ENCODE measurements around the gene TWF1.

The TWF1 gene

DNA sequence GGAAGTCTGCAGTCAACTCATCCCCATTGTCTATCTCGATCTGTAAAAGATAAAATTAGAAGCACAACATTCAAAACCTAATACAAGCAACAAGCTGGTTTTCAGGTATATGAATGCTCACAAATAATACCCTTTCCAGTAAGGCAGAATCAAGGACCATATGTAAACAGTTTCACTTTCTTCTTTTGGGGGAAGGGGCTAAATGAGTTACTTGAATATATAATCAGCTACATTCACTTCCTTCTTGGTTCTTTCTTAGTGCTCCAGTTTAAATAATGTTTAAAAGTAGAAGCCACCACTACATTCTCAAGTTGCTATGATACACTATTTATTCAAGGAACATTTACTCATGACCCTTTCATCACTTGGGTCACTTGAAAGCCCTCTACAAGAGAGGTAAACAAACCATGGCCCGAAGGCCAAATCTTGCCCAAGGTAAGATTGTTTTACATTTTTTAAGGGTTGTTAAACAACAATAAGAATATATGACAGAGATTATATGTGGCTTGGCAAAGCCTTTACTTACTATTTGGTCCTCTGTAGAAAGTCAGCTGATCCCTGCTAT, 10.3 kb downstream of the TWF1 start:
- Histone ChIP-seq H3F3A (ENCODE audit: control insufficient read depth, insufficient read depth) (0 out of 2 replicates have a peak, but pooled peaks cover 2% of the 10 kb centered on the region), H3K4me1 (ENCODE audit: control insufficient read depth, low read length) (no peaks in the 10 kb centered on the region), H3K4me3 (ENCODE audit: low read length) (no peak overlapping the region), H3K79me2 (ENCODE audit: control insufficient read depth, low read length) (no peaks in the 10 kb centered on the region), H3K4me2 (ENCODE audit: low read length) (no peak overlapping the region), H3K27ac (ENCODE audit: low read depth, low read length) (no peak overlapping the region), H3K27me3 (ENCODE audit: control insufficient read depth, low read length) (no peaks in the 10 kb centered on the region), H3K9me3 (ENCODE audit: control insufficient read depth, insufficient read depth, low read length) (no peaks in the 10 kb centered on the region), H3K36me3 (ENCODE audit: control insufficient read depth, low read length) (peaks cover 61% of the 10 kb centered on the region), H4K20me1 (ENCODE audit: control insufficient read depth, insufficient read depth, low read depth, low read length) (no peaks in the 10 kb centered on the region), H3K9me2 (replicated peaks; ENCODE audit: control insufficient read depth, low read length) (no peaks in the 10 kb centered on the region)
- TF ChIP-seq, protein P1, sequence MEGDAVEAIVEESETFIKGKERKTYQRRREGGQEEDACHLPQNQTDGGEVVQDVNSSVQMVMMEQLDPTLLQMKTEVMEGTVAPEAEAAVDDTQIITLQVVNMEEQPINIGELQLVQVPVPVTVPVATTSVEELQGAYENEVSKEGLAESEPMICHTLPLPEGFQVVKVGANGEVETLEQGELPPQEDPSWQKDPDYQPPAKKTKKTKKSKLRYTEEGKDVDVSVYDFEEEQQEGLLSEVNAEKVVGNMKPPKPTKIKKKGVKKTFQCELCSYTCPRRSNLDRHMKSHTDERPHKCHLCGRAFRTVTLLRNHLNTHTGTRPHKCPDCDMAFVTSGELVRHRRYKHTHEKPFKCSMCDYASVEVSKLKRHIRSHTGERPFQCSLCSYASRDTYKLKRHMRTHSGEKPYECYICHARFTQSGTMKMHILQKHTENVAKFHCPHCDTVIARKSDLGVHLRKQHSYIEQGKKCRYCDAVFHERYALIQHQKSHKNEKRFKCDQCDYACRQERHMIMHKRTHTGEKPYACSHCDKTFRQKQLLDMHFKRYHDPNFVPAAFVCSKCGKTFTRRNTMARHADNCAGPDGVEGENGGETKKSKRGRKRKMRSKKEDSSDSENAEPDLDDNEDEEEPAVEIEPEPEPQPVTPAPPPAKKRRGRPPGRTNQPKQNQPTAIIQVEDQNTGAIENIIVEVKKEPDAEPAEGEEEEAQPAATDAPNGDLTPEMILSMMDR (IDR thresholded peaks at IDR 0.05; ENCODE audit: low read depth, low read length, poor library complexity, severe bottlenecking): no peak
- no peak for TF ChIP-seq EZH2phosphoT487 (IDR thresholded peaks at IDR 0.05; ENCODE audit: borderline replicate concordance, low read length)

DNA sequence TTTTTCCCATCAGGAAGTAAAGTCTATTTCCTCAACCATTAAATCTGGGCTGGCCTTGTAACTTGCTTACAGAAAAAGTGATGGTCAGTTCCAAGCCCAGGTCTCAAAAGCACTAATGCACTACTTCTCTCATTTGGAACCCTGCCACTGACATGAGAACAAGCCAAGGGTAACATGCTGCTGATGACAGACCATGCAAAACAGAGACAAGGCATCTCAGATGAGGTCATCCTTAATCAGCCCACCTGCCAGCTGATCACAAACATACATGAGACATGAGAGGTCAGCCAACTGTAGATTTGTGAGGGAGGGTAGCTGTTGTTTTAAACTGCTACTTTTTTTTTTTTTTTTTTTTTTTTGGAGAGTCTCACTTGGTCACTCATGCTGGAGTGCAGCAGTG, 16.2 kb downstream of the TWF1 start:
- H3K4me2 ChIP-seq (ENCODE audit: low read length): no peak overlapping the region
- H3K4me3 ChIP-seq (ENCODE audit: low read length): no peak overlapping the region
- H3K9me3 ChIP-seq (ENCODE audit: control insufficient read depth, insufficient read depth, low read length): no peaks in the 10 kb centered on the region
- no peaks in the 10 kb centered on the region for H3F3A ChIP-seq (ENCODE audit: control insufficient read depth, insufficient read depth)
- H3K27ac ChIP-seq (ENCODE audit: low read depth, low read length): no peak overlapping the region
- H3K36me3 ChIP-seq (ENCODE audit: control insufficient read depth, low read length): peaks cover 31% of the 10 kb centered on the region
- no peaks in the 10 kb centered on the region for H3K79me2 ChIP-seq (ENCODE audit: control insufficient read depth, low read length)
- no peaks in the 10 kb centered on the region for H3K27me3 ChIP-seq (ENCODE audit: control insufficient read depth, low read length)
- no peaks in the 10 kb centered on the region for H3K4me1 ChIP-seq (ENCODE audit: control insufficient read depth, low read length)
- H3K9me2 ChIP-seq (replicated peaks; ENCODE audit: control insufficient read depth, low read length): no peaks in the 10 kb centered on the region
- TF ChIP-seq EZH2phosphoT487 (IDR thresholded peaks at IDR 0.05; ENCODE audit: borderline replicate concordance, low read length): no peak
- TF ChIP-seq, protein P1 (IDR thresholded peaks at IDR 0.05; ENCODE audit: low read depth, low read length, poor library complexity, severe bottlenecking): no peak
- no peaks in the 10 kb centered on the region for H4K20me1 ChIP-seq (ENCODE audit: control insufficient read depth, insufficient read depth, low read depth, low read length)

- H3K27me3 ChIP-seq (ENCODE audit: control insufficient read depth, low read length): no peaks in the 10 kb centered on the region
- H3K36me3 ChIP-seq (ENCODE audit: control insufficient read depth, low read length): peaks cover 46% of the 10 kb centered on the region
- no peaks in the 10 kb centered on the region for H3K4me1 ChIP-seq (ENCODE audit: control insufficient read depth, low read length)
- H4K20me1 ChIP-seq (ENCODE audit: control insufficient read depth, insufficient read depth, low read depth, low read length): no peaks in the 10 kb centered on the region
- H3K27ac ChIP-seq (ENCODE audit: low read depth, low read length): no peak overlapping the region
- H3K9me3 ChIP-seq (ENCODE audit: control insufficient read depth, insufficient read depth, low read length): no peaks in the 10 kb centered on the region
- no peak overlapping the region for H3K4me2 ChIP-seq (ENCODE audit: low read length)
- no peak for TF ChIP-seq EZH2phosphoT487 (IDR thresholded peaks at IDR 0.05; ENCODE audit: borderline replicate concordance, low read length)
- TF ChIP-seq, protein P1 (IDR thresholded peaks at IDR 0.05; ENCODE audit: low read depth, low read length, poor library complexity, severe bottlenecking): no peak
- H3K9me2 ChIP-seq (replicated peaks; ENCODE audit: control insufficient read depth, low read length): no peaks in the 10 kb centered on the region
- no peaks in the 10 kb centered on the region for H3F3A ChIP-seq (ENCODE audit: control insufficient read depth, insufficient read depth)
- no peak overlapping the region for H3K4me3 ChIP-seq (ENCODE audit: low read length)
- H3K79me2 ChIP-seq (ENCODE audit: control insufficient read depth, low read length): no peaks in the 10 kb centered on the region
Observed at GRCh38 chr12:43786899-43787693, 19.0 kb downstream of the TWF1 start.
